Inflammatory macrophage treated with lipopolysaccharide for 4 hours (primary cell): ENCODE results near the gene HOXC9.

Source experiments
- DNase-seq: peaks from one replicate; pipeline ENCODE4 v3.0.0-alpha.2; 2020

The HOXC9 gene

GRCh38 chr12:53963434-53964314 is 36.3 kb upstream of the HOXC9 start:
- no peak for DNase-seq

- DNase-seq = no peak
Measured at GRCh38 chr12:53964315-53964713, 35.6 kb upstream of the HOXC9 start.

GRCh38 chr12:53965281-53966084 is 34.5 kb upstream of the HOXC9 start:
- no peak for DNase-seq

- DNase-seq = no peak
Measured at GRCh38 chr12:53966085-53966384, 33.9 kb upstream of the HOXC9 start.

GRCh38 chr12:53966385-53967133 is 33.4 kb upstream of the HOXC9 start:
- DNase-seq = no peak

GRCh38 chr12:53967421-53967925 is 32.5 kb upstream of the HOXC9 start:
- DNase-seq = no peak

GRCh38 chr12:53968214-53969127 is 31.5 kb upstream of the HOXC9 start:
- DNase-seq = no peak

- DNase-seq = no peak
Measured at GRCh38 chr12:53969588-53970259, 30.2 kb upstream of the HOXC9 start.

GRCh38 chr12:53970451-53970850 is 29.5 kb upstream of the HOXC9 start:
- DNase-seq = no peak

GRCh38 chr12:53971129-53971528 is 28.8 kb upstream of the HOXC9 start:
- no peak for DNase-seq

- DNase-seq = no peak
Measured at GRCh38 chr12:53971686-53972085, 28.3 kb upstream of the HOXC9 start.

- DNase-seq = no peak
Measured at GRCh38 chr12:53972152-53972702, 27.7 kb upstream of the HOXC9 start.

- no peak for DNase-seq
Measured at GRCh38 chr12:53972722-53973235, 27.2 kb upstream of the HOXC9 start, which contains the start of gene HOXC11. HOXC11 (plus strand) TSS chr12:53973126; CDS start chr12:53973242, 116 bp downstream.

- DNase-seq = no peak
Measured at GRCh38 chr12:53973236-53974042, 26.5 kb upstream of the HOXC9 start.

GRCh38 chr12:53974084-53975063 is 25.6 kb upstream of the HOXC9 start, which contains the start of gene HOTAIR:
HOTAIR (minus strand) TSS chr12:53974954.
- no peak for DNase-seq

- DNase-seq = no peak
Measured at GRCh38 chr12:53975064-53975471, 24.9 kb upstream of the HOXC9 start.

GRCh38 chr12:53975479-53976152 is 24.3 kb upstream of the HOXC9 start:
- DNase-seq = no peak
